Aorta (tissue), 5 donors: ENCODE data around the gene PXDC1. TPM values are rescaled to one million over a fixed set of nuclear protein-coding genes. Genes with fewer than 3 reads are reported as not detected.

Experiments
- ATAC-seq: fragments of 200-7000 bp; cut with Tn5 transposase; one replicate; pipeline ENCODE4 v1.9.1; 2022; ENCODE audit warnings: moderate library complexity; ENCODE audit not compliant: low FRiP score
- DNase-seq, 2 donors: peaks; one replicate each; pipeline ENCODE4 v3.0.0-alpha.2; 2020
- H3K27ac ChIP-seq, 2 donors: one replicate each; pipeline ENCODE4 v1.5.1; 2013; ENCODE audit warnings: low read length in 2 of 2, mild to moderate bottlenecking in 2 of 2, moderate library complexity in 2 of 2, control low read depth in 1 of 2, inconsistent platforms in 1 of 2, low read depth in 1 of 2
- H3K27me3 ChIP-seq, 2 donors: one replicate each; pipeline ENCODE4 v1.6.1; 2013; ENCODE audit warnings: control low read depth in 1 of 2, low read length in 1 of 2, mild to moderate bottlenecking in 1 of 2, moderate library complexity in 1 of 2; ENCODE audit not compliant: insufficient read depth in 2 of 2, control insufficient read depth in 1 of 2
- H3K36me3 ChIP-seq, 2 donors: one replicate each; pipeline ENCODE4 v1.6.1; 2013; ENCODE audit warnings: control low read depth in 1 of 2, low read length in 1 of 2, mild to moderate bottlenecking in 1 of 2; ENCODE audit not compliant: insufficient read depth in 2 of 2, control insufficient read depth in 1 of 2
- H3K4me1 ChIP-seq, 2 donors: one replicate each; pipeline ENCODE4 v1.6.1; 2013; ENCODE audit warnings: low read length in 2 of 2, control low read depth in 1 of 2, mild to moderate bottlenecking in 1 of 2, moderate library complexity in 1 of 2; ENCODE audit not compliant: insufficient read depth in 2 of 2, control insufficient read depth in 1 of 2
- H3K4me3 ChIP-seq, 2 donors: one replicate each; pipeline ENCODE4 v1.5.1; 2013; ENCODE audit warnings: low read length in 2 of 2, control low read depth in 1 of 2, mild to moderate bottlenecking in 1 of 2
- H3K9me3 ChIP-seq: one replicate; pipeline ENCODE4 v1.6.1; 2013; ENCODE audit warnings: mild to moderate bottlenecking, low read length; ENCODE audit not compliant: control insufficient read depth
- WGBS, 2 donors: extraction: QIAGEN DNeasy Blood & Tissue Kit; methylation state at CpG; one replicate each; pipeline ENCODE4 v1.1.7; 2013; 5-methylcytosine and 5-hydroxymethylcytosine counted together
- intact Hi-C, 2 donors: fragments of 100-400 bp; cut with DNase I; formaldehyde crosslinking; loops; one replicate each; pipeline versions ENCODE4 v1.14.2 to v1.15.0; 2022
- polyA plus RNA-seq, 2 donors: library from polyadenylated mRNA; stranded (reverse); fragments of 200-250 nt; gene quantifications; one replicate each; pipeline ENCODE4 v1.2.3, GENCODE V29; 2013
- total RNA-seq, 2 donors: library from RNA; stranded (reverse); fragmentation: NEBNext Ultra II Directional; extraction: Animal tissue kit (Norgen Biotek cat#: 25700); gene quantifications; one replicate each; pipeline ENCODE4 v1.2.1, GENCODE V29; 2021
- donor health status: healthy with polysubstance abuse.
- donor health status: Bipolar disorder and iron deficiency.
- donor health status: DM: no; HTN: no; CAD: no.
- donor health status: DM: no; HTN: no; CAD: no.
- donor health status: DM: yes; HTN: yes; CAD: no.

PXDC1 gene
- total and polyA plus RNA-seq, 4 donors, result 110 to 222 (median 141) TPM

DNA sequence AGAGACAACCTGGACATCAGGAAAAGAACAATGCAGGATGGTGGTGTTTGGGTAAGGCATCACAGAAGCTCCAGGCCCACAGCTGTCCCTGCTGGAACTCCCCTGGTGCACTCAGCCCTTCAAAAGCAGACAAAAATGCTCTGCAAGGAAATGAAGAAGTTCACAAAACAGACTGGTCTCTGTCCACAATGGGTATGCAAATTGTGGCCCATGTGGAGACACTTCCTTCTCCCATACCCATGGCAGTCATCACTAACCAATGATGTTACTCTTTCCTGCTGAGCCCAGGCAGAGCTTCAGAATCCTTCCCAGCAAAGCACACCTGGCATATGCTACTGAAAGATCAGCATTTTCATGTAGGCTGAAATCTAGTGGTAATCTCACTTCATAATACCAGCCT lies 42.6 kb upstream of the PXDC1 start:
- Histone ChIP-seq H3K4me1 (peaks cover 0 to 6% of the 10 kb centered on the region in 2 donors), H3K27me3 (no peaks in the 10 kb centered on the region), H3K9me3 (no peaks in the 10 kb centered on the region), H3K27ac (no peak overlapping the region), H3K36me3 (no peaks in the 10 kb centered on the region), H3K4me3 (no peak overlapping the region)
- DNase-seq (no peak), ATAC-seq (no peak)
- intact Hi-C loops, result no loop called here

DNA sequence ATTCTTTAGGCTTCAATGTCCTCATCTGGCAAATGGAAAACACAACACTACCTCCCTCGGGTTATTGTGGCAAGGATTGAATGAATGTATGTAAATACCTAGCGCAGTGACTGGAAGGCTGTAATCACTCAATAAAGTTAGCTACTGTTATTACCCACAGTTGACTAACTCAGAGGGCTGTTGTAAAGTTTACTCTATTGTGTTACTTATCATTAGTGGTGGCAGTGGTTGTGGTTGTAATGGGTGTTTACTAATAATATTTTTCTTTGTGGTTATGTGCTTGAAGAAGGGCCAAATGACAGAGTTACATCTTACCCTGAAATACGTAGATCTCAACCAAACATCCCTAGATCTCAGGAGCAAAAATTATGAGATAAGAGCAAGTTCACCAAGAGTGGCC lies 42.0 kb upstream of the PXDC1 start:
- no peak for ATAC-seq
- peaks cover 0 to 6% of the 10 kb centered on the region in 2 donors for H3K4me1 ChIP-seq
- H3K27ac ChIP-seq, result no peak overlapping the region
- intact Hi-C loops, result no loop called here
- H3K27me3 ChIP-seq, result no peaks in the 10 kb centered on the region
- 93 to 97% methylated on average over 3 of the region's 3 CpGs for WGBS, 2 donors
- no peak overlapping the region for H3K4me3 ChIP-seq
- no peak for DNase-seq
- no peaks in the 10 kb centered on the region for H3K36me3 ChIP-seq
- H3K9me3 ChIP-seq, result no peaks in the 10 kb centered on the region

DNA sequence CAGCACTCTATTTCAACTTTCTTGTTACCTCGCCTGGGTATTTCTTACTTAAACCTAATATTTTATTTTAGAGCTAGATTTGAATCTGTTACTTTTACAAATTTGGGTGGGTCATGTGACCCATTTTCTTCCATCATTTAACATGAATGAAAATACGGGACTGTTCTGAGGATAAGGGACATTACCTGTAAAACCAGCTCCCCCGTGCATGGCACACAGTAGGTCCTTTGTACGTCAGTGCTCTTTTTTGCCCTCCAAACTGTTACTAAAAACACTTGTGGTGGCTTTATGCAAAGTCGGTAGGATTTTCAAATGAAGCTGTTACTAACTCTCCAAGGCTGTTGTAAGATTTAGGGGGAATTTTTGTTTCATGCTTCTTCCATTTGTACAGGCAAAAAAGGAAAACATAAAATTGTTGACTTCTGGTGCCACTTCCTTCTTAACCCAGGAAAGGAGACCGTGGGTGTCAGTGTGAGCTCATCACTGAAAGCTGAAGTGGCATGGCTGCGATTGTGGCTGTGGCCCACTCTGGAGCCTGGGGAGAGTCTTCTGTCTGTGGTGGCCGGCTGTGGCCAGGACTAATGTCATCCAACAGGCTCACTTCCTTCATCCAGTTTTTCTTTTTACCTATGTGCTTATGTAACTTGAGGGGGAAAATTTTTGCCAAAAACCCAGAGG lies 40.2 kb upstream of the PXDC1 start:
- Histone ChIP-seq H3K36me3 (no peaks in the 10 kb centered on the region), H3K9me3 (no peaks in the 10 kb centered on the region), H3K27ac (no peak overlapping the region), H3K27me3 (no peaks in the 10 kb centered on the region), H3K4me1 (no peaks in the 10 kb centered on the region), H3K4me3 (no peak overlapping the region)
- WGBS, 2 donors, result 86 to 91% methylated on average over 8 of the region's 8 CpGs
- DNase-seq (no peak), ATAC-seq (no peak)
- intact Hi-C loops, result no loop called here

DNA sequence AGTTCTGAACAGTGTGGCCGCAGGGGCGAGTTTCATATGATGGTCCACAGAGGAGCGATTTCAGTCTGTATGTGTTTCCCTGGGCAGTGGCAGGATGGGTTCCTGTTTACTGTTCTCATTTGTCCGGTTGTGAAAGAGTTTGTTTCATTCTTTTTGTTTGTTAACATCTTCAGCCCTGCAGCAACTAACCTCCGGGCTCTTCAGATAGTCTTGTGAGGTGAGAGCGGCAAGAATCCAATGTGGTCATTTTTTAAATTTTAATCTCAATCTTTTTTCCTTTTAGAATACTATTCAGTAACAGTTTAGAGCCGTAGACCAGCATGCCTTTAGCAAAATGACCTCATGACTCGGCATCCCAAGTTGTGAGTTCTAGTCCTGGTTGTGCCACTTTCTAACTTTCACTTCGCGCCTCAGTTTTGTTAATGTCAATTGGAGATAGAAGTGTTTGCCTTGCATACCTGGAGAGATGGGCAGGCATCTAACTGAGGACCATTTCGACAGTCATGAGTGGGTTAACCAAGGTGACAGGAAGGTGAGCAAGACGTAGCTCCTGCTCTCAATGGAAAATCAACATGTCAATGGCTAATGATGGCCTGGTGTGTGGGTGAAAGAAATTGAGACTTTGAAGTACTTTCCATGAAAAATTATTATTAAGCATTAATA lies 38.5 kb upstream of the PXDC1 start:
- Histone ChIP-seq H3K9me3 (no peaks in the 10 kb centered on the region), H3K4me3 (no peak overlapping the region), H3K36me3 (no peaks in the 10 kb centered on the region), H3K27ac (no peak overlapping the region), H3K27me3 (no peaks in the 10 kb centered on the region), H3K4me1 (no peaks in the 10 kb centered on the region)
- DNase-seq (no peak), ATAC-seq (no peak)
- intact Hi-C loops, result no loop called here
- WGBS, 2 donors, result 95 to 96% methylated on average over 12 of the region's 12 CpGs

DNA sequence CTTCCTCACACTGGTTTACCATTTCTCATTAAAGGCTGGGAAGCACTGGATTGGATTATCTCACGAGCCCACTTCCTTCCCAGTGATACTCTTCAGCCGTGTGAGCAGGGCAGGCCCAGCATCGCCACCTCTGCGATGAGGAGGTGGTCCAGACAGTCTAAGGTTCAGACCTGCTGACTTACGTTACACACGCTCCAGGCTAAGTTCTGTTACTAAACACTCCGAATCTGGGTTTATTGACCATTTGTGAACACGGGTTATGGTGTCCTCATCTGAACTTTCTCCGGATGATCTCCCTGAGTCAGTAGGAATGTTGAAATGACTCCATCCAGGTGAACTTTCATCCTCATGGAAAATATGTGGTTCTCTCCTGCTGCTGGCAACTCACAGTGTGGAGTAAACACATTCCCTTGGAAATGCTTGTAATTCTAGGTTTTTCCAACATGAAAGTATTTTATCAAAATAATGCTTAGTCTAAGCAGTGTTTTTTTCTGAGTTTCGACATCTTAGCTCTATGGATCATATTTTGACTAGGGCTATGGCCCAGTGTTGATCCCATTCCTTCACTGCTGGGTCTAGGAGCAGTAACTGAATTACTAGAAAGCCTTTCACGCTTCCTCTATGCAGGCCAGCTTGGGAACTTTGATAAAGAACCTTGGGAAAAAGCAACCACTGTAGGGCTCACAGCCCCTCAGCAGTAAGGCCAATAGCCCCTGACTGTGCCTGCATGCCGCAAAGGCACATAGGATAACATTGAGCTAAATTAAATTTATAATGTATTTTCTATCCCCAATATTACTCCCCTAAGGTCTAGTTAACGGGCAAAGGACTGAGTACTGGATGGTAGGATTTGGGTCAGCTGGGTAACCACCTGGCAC lies 37.7 kb upstream of the PXDC1 start:
- WGBS, 2 donors, result 93 to 95% methylated on average over 13 of the region's 13 CpGs
- Histone ChIP-seq H3K4me3 (no peak overlapping the region), H3K27me3 (no peaks in the 10 kb centered on the region), H3K36me3 (no peaks in the 10 kb centered on the region), H3K27ac (no peak overlapping the region), H3K9me3 (no peaks in the 10 kb centered on the region), H3K4me1 (no peaks in the 10 kb centered on the region)
- ATAC-seq (no peak), DNase-seq (no peak)
- intact Hi-C loops, result no loop called here

DNA sequence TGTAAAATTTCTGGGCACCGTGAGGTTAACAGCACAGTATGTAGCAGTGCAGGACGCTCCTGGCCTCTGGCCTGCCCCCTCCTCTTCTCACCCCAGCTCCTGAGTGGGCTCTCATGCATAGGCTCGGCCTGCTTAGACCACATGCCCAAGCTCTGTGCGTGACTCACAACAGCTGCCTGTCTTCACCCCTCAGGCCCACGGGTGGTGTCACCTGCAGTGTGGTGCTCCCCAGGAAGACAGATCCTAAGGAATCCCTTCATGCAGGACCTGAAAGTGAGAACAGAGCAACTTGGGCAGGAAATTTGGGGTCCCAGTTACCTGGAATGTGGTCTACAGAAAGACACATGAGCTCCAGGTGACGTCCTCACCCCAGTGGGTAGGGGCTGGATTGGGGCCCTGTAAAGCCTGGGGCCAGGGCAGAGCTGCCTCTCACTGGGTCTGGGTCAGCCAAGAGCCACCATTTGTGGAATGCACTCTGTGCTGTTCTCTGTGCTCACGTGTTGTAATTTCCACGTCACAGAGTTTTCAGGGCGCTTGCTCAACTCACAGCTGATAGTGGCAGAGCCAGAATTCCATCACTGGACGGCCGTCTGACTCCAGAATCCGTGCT lies 37.0 kb upstream of the PXDC1 start:
- intact Hi-C loops, result no loop called here
- ATAC-seq, result no peak
- Histone ChIP-seq H3K27me3 (no peaks in the 10 kb centered on the region), H3K36me3 (no peaks in the 10 kb centered on the region), H3K27ac (no peak overlapping the region), H3K4me1 (no peaks in the 10 kb centered on the region), H3K4me3 (no peak overlapping the region), H3K9me3 (no peaks in the 10 kb centered on the region)
- DNase-seq, result no peak
- 80 to 84% methylated on average over 12 of the region's 12 CpGs for WGBS, 2 donors

DNA sequence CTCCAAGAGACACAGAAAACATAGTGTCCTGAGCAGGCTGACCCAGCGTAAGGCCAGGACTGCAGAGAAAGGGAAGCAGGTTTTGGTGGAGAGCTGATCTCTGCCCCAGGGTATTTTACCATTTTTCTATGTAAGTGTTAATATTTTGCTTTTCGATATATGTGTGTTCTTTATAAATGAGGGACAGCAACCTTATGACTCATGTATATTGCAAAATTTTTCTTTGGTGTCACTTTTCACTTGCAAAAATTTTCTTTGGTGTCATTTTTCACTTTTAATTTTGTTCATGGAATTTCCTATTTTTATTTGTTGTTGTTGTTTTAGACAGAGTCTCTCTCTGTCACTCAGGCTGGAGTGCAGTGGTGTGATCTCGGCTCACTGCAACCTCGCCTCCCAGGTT lies 34.6 kb upstream of the PXDC1 start:
- DNase-seq, result no peak
- Histone ChIP-seq H3K9me3 (no peaks in the 10 kb centered on the region), H3K27me3 (no peaks in the 10 kb centered on the region), H3K27ac (no peak overlapping the region), H3K4me3 (no peak overlapping the region), H3K36me3 (no peaks in the 10 kb centered on the region), H3K4me1 (no peaks in the 10 kb centered on the region)
- 95 to 97% methylated on average over 4 of the region's 4 CpGs for WGBS, 2 donors
- intact Hi-C loops, result no loop called here
- no peak for ATAC-seq

DNA sequence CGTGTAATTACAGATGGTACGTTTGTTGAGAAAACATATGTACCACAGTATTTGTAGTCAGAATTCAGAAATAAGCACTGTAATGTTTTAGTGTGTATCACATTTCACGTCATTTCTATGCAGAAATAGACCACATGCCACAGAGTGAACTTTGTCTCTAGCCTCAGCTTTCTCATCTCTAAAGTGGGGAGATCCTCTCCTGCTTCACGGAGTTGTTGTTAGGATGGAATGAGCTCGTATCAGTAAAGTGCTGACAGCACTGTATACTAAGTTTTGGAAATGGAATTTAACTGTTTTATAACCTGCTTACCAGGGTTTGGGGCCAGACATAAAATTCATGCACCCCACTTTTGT lies 34.2 kb upstream of the PXDC1 start:
- Histone ChIP-seq H3K27ac (no peak overlapping the region), H3K9me3 (no peaks in the 10 kb centered on the region), H3K36me3 (no peaks in the 10 kb centered on the region), H3K27me3 (no peaks in the 10 kb centered on the region), H3K4me1 (no peaks in the 10 kb centered on the region), H3K4me3 (no peak overlapping the region)
- 83 to 89% methylated on average over 5 of the region's 5 CpGs for WGBS, 2 donors
- DNase-seq (no peak), ATAC-seq (no peak)
- intact Hi-C loops, result no loop called here
